Activated CD8-positive, alpha-beta memory T cell treated with anti-CD3 and anti-CD28 coated beads, Interleukin-2, amount 10 ng/mL, durations not matched to agents 7 days and 5 days (primary cell): ENCODE results near the gene SRSF3. TPM values are rescaled to one million over a fixed set of nuclear protein-coding genes. Genes with fewer than 3 reads are reported as not detected.

Experiments
- ATAC-seq: fragments of 150-1000 bp; cut with Tn5 transposase; one replicate; pipeline ENCODE4 v1.10.0; 2021; ENCODE audit warnings: moderate library complexity
- CTCF ChIA-PET: fragments of 350-600 bp; sonication (Branson Sonifier 250); formaldehyde crosslinking; loops from one replicate; lab custom pipeline; 2021; ENCODE audit warnings: antibody characterized with exemption; lab: Charles Lee
- DNase-seq: peaks from one replicate; pipeline ENCODE4 v3.0.0-alpha.2; 2020
- H3K27ac Mint-ChIP-seq: one replicate; pipeline ENCODE4 v1.8.0; 2021; ENCODE audit warnings: mild to moderate bottlenecking, mixed read lengths
- H3K27me3 Mint-ChIP-seq: one replicate; pipeline ENCODE4 v1.8.0; 2021; ENCODE audit warnings: mixed read lengths
- H3K36me3 Mint-ChIP-seq: one replicate; pipeline ENCODE4 v1.8.0; 2021; ENCODE audit warnings: mild to moderate bottlenecking, mixed read lengths
- H3K4me1 Mint-ChIP-seq: one replicate; pipeline ENCODE4 v1.8.0; 2021; ENCODE audit warnings: mixed read lengths
- H3K4me3 Mint-ChIP-seq: one replicate; pipeline ENCODE4 v1.8.0; 2021; ENCODE audit warnings: mild to moderate bottlenecking, moderate library complexity, mixed read lengths
- H3K9me3 Mint-ChIP-seq: one replicate; pipeline ENCODE4 v1.8.0; 2022; ENCODE audit warnings: low read depth, mixed read lengths
- total RNA-seq, 2 experiments: library from RNA; stranded (reverse); gene quantifications; one replicate each; pipeline ENCODE4 v1.2.3, GENCODE V29; 2021

The SRSF3 gene
- total RNA-seq, 2 experiments from 2014 or later = 416 to 514 TPM

- Mint-ChIP-seq H3K27me3 (no peaks in the 10 kb centered on the region), H3K27ac (peak overlapping the region; percentile 53), H3K4me3 (no peak overlapping the region), H3K4me1 (peaks cover 24% of the 10 kb centered on the region), H3K36me3 (no peaks in the 10 kb centered on the region), H3K9me3 (no peaks in the 10 kb centered on the region)
- CTCF ChIA-PET = interaction anchor here (0.6 to 4.4 kb wide), 24 partner anchors 7 to 586 kb away, joined by 3 to 57 read pairs (median 3); partner anchors contain the start of gene CDKN1A
- DNase-seq (peak; percentile 84), ATAC-seq (peak; percentile 75)
These were observed 29.6 kb downstream of the SRSF3 start for GRCh38 chr6:36623547-36624459.

- no peaks in the 10 kb centered on the region for H3K36me3 Mint-ChIP-seq
- ATAC-seq (no peak), DNase-seq (no peak)
- no peaks in the 10 kb centered on the region for H3K27me3 Mint-ChIP-seq
- no peak overlapping the region for H3K27ac Mint-ChIP-seq
- H3K4me3 Mint-ChIP-seq = no peak overlapping the region
- peaks cover 24% of the 10 kb centered on the region for H3K4me1 Mint-ChIP-seq
- no peaks in the 10 kb centered on the region for H3K9me3 Mint-ChIP-seq
- CTCF ChIA-PET = interaction anchor here (1.0 to 4.4 kb wide), 16 partner anchors 10 to 158 kb away, joined by 3 to 57 read pairs (median 4); partner anchors contain the start of gene CDKN1A
These were observed 30.4 kb downstream of the SRSF3 start for GRCh38 chr6:36624461-36625157.

- ATAC-seq (no peak), DNase-seq (no peak)
- Mint-ChIP-seq H3K4me3 (no peak overlapping the region), H3K9me3 (no peaks in the 10 kb centered on the region), H3K27me3 (no peaks in the 10 kb centered on the region), H3K27ac (no peak overlapping the region), H3K36me3 (no peaks in the 10 kb centered on the region), H3K4me1 (peaks cover 27% of the 10 kb centered on the region)
- CTCF ChIA-PET = interaction anchor here (1.0 to 4.4 kb wide), 12 partner anchors 10 to 157 kb away, joined by 3 to 57 read pairs (median 6); partner anchors contain the start of gene CDKN1A
These were observed 31.2 kb downstream of the SRSF3 start for GRCh38 chr6:36625158-36625919.

GRCh38 chr6:36626636-36627035 lies 32.5 kb downstream of the SRSF3 start:
- DNase-seq (no peak), ATAC-seq (no peak)
- CTCF ChIA-PET = interaction anchor here (3.4 to 4.4 kb wide), 2 partner anchors 133 to 156 kb away, joined by 13 to 57 read pairs; no protein-coding TSS in a partner anchor
- H3K27me3 Mint-ChIP-seq = no peaks in the 10 kb centered on the region
- no peaks in the 10 kb centered on the region for H3K36me3 Mint-ChIP-seq
- no peak overlapping the region for H3K4me3 Mint-ChIP-seq
- H3K4me1 Mint-ChIP-seq = peaks cover 29% of the 10 kb centered on the region
- H3K27ac Mint-ChIP-seq = no peak overlapping the region
- no peaks in the 10 kb centered on the region for H3K9me3 Mint-ChIP-seq

GRCh38 chr6:36627141-36627540 lies 33.0 kb downstream of the SRSF3 start:
- H3K36me3 Mint-ChIP-seq = no peaks in the 10 kb centered on the region
- no peak overlapping the region for H3K27ac Mint-ChIP-seq
- DNase-seq = no peak
- CTCF ChIA-PET = no interaction called here
- peaks cover 29% of the 10 kb centered on the region for H3K4me1 Mint-ChIP-seq
- no peaks in the 10 kb centered on the region for H3K27me3 Mint-ChIP-seq
- ATAC-seq = no peak
- H3K4me3 Mint-ChIP-seq = no peak overlapping the region
- H3K9me3 Mint-ChIP-seq = no peaks in the 10 kb centered on the region

GRCh38 chr6:36627801-36628246 lies 33.7 kb downstream of the SRSF3 start:
- H3K4me3 Mint-ChIP-seq = no peak overlapping the region
- peaks cover 29% of the 10 kb centered on the region for H3K4me1 Mint-ChIP-seq
- H3K36me3 Mint-ChIP-seq = no peaks in the 10 kb centered on the region
- H3K27me3 Mint-ChIP-seq = no peaks in the 10 kb centered on the region
- ATAC-seq = no peak
- CTCF ChIA-PET = interaction anchor here (0.7 to 2.8 kb wide), 3 partner anchors 13 to 134 kb away, joined by 3 to 11 read pairs (median 10); no protein-coding TSS in a partner anchor
- no peak overlapping the region for H3K27ac Mint-ChIP-seq
- DNase-seq = no peak
- H3K9me3 Mint-ChIP-seq = no peaks in the 10 kb centered on the region

- no peak for DNase-seq
- Mint-ChIP-seq H3K27me3 (no peaks in the 10 kb centered on the region), H3K4me1 (peaks cover 14% of the 10 kb centered on the region), H3K9me3 (no peaks in the 10 kb centered on the region), H3K36me3 (no peaks in the 10 kb centered on the region), H3K4me3 (no peak overlapping the region), H3K27ac (no peak overlapping the region)
- CTCF ChIA-PET = interaction anchor here (1.0 to 2.8 kb wide), 4 partner anchors 15 to 153 kb away, joined by 4 to 11 read pairs (median 7); no protein-coding TSS in a partner anchor
- ATAC-seq = no peak
These were observed 35.6 kb downstream of the SRSF3 start for GRCh38 chr6:36629784-36630183.

- ATAC-seq (no peak), DNase-seq (no peak)
- Mint-ChIP-seq H3K9me3 (no peaks in the 10 kb centered on the region), H3K27ac (no peak overlapping the region), H3K4me3 (no peak overlapping the region), H3K4me1 (peaks cover 7% of the 10 kb centered on the region), H3K27me3 (no peaks in the 10 kb centered on the region), H3K36me3 (no peaks in the 10 kb centered on the region)
- CTCF ChIA-PET = interaction anchor here (0.8 to 1.3 kb wide), 2 partner anchors 8 to 44 kb away, joined by 3 to 4 read pairs; no protein-coding TSS in a partner anchor
These were observed 37.3 kb downstream of the SRSF3 start for GRCh38 chr6:36631326-36632011.

- H3K36me3 Mint-ChIP-seq = no peaks in the 10 kb centered on the region
- H3K27me3 Mint-ChIP-seq = no peaks in the 10 kb centered on the region
- H3K4me3 Mint-ChIP-seq = no peak overlapping the region
- CTCF ChIA-PET = interaction anchor here (0.6 kb wide), 2 partner anchors 60 to 128 kb away, joined by 3 to 7 read pairs; no protein-coding TSS in a partner anchor
- H3K4me1 Mint-ChIP-seq = peaks cover 5% of the 10 kb centered on the region
- ATAC-seq (no peak), DNase-seq (no peak)
- no peaks in the 10 kb centered on the region for H3K9me3 Mint-ChIP-seq
- H3K27ac Mint-ChIP-seq = no peak overlapping the region
These were observed 39.2 kb downstream of the SRSF3 start for GRCh38 chr6:36633370-36633769.

- Mint-ChIP-seq H3K27me3 (no peaks in the 10 kb centered on the region), H3K27ac (no peak overlapping the region), H3K4me1 (peaks cover 5% of the 10 kb centered on the region), H3K36me3 (no peaks in the 10 kb centered on the region), H3K9me3 (no peaks in the 10 kb centered on the region), H3K4me3 (no peak overlapping the region)
- ATAC-seq (no peak), DNase-seq (no peak)
- CTCF ChIA-PET = interaction anchor here (0.6 kb wide), 2 partner anchors 60 to 129 kb away, joined by 3 to 7 read pairs; no protein-coding TSS in a partner anchor
These were observed 39.8 kb downstream of the SRSF3 start for GRCh38 chr6:36633915-36634314.

- Mint-ChIP-seq H3K27ac (no peak overlapping the region), H3K27me3 (no peaks in the 10 kb centered on the region), H3K9me3 (no peaks in the 10 kb centered on the region), H3K4me3 (no peak overlapping the region), H3K36me3 (no peaks in the 10 kb centered on the region), H3K4me1 (peaks cover 5% of the 10 kb centered on the region)
- CTCF ChIA-PET = interaction anchor here (1.0 kb wide), 1 partner anchor 46 kb away, joined by 3 read pairs; no protein-coding TSS in a partner anchor
- DNase-seq (no peak), ATAC-seq (no peak)
These were observed 40.4 kb downstream of the SRSF3 start for GRCh38 chr6:36634317-36635108.
